Neural cell (in vitro differentiated cells): ENCODE results near the gene PRDM11.

Experiments
- CTCF ChIP-seq: fragments of 450-650 bp; IDR thresholded peaks from 2 replicates; pipeline ENCODE4 v1.5.1; 2014; ENCODE audit warnings: antibody characterized with exemption, mild to moderate bottlenecking, moderate library complexity; ENCODE audit not compliant: poor library complexity, severe bottlenecking
- EP300 ChIP-seq: fragments of 450-650 bp; conservative IDR thresholded peaks from 2 replicates; pipeline ENCODE4 v1.6.1; 2014; ENCODE audit warnings: antibody characterized with exemption, mild to moderate bottlenecking, moderate library complexity; ENCODE audit not compliant: poor library complexity, severe bottlenecking
- EZH2 ChIP-seq: fragments of 200-600, 300-800 bp; shearing (Covaris generic), sonication (generic); IDR thresholded peaks from 2 replicates; pipeline ENCODE4 v1.6.1; 2014; ENCODE audit warnings: antibody characterized with exemption, low read length, borderline replicate concordance, mild to moderate bottlenecking; ENCODE audit not compliant: insufficient read depth, poor library complexity, severe bottlenecking
- MXI1 ChIP-seq: fragments of 450-650 bp; conservative IDR thresholded peaks from 2 replicates; pipeline ENCODE4 v1.6.1; 2014; ENCODE audit warnings: antibody characterized with exemption, mild to moderate bottlenecking; ENCODE audit not compliant: poor library complexity, severe bottlenecking
- POLR2AphosphoS5 ChIP-seq: IDR thresholded peaks from 2 replicates; pipeline ENCODE4 v1.6.1; 2012
- RAD21 ChIP-seq: fragments of 450-650 bp; conservative IDR thresholded peaks from 2 replicates; pipeline ENCODE4 v1.6.1; 2014; ENCODE audit warnings: antibody characterized with exemption, mild to moderate bottlenecking, moderate library complexity
- REST ChIP-seq: IDR thresholded peaks from 2 replicates; pipeline ENCODE4 v1.6.1; 2012; ENCODE audit warnings: borderline replicate concordance
- SMC3 ChIP-seq: fragments of 450-650 bp; conservative IDR thresholded peaks from 2 replicates; pipeline ENCODE4 v1.6.1; 2014; ENCODE audit warnings: antibody characterized with exemption, mild to moderate bottlenecking, moderate library complexity; ENCODE audit not compliant: poor library complexity
- TAF1 ChIP-seq: IDR thresholded peaks from 2 replicates; pipeline ENCODE4 v1.6.1; 2012; ENCODE audit warnings: low read depth

DNA sequence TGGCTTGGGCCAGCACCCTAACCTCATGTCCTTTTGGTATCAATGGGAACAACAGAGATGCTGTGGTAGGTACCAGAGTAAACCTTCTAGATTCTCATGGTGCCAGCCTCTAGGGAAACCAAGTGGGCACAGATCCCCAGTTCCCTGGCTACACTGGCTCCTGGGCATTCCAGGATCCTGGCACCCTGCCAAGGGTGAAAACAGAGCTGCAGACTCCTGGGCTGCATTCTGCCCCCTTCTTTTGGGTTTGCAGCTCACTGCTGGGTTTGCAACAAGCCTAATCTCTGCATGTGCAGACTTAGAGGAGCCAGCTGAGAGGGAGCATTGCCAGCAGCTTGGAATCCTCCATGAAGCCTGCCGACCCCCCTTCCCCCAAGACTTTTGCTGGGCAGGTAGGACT, 30.6 kb downstream of the PRDM11 start:
- TF ChIP-seq CTCF (no peak), POLR2AphosphoS5 (no peak), TAF1 (no peak), REST (no peak), MXI1 (no peak), SMC3 (no peak), EZH2 (no peak), EP300 (no peak), RAD21 (no peak)
